GM19043 (cell line): ENCODE measurements around the gene GJD3.
"Not testable (repeated sequence)": the region's sequence is repeated elsewhere in the genome, so short reads cannot be mapped to it uniquely, and the experiment has no call there.

Experiments used
- ATAC-seq: cut with Tn5 transposase; IDR thresholded peaks from one replicate; pipeline ENCODE4 v1.9.1; 2021; ENCODE audit warnings: low read depth; ENCODE audit not compliant: unreplicated experiment

GJD3 gene, protein sequence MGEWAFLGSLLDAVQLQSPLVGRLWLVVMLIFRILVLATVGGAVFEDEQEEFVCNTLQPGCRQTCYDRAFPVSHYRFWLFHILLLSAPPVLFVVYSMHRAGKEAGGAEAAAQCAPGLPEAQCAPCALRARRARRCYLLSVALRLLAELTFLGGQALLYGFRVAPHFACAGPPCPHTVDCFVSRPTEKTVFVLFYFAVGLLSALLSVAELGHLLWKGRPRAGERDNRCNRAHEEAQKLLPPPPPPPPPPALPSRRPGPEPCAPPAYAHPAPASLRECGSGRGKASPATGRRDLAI

DNA sequence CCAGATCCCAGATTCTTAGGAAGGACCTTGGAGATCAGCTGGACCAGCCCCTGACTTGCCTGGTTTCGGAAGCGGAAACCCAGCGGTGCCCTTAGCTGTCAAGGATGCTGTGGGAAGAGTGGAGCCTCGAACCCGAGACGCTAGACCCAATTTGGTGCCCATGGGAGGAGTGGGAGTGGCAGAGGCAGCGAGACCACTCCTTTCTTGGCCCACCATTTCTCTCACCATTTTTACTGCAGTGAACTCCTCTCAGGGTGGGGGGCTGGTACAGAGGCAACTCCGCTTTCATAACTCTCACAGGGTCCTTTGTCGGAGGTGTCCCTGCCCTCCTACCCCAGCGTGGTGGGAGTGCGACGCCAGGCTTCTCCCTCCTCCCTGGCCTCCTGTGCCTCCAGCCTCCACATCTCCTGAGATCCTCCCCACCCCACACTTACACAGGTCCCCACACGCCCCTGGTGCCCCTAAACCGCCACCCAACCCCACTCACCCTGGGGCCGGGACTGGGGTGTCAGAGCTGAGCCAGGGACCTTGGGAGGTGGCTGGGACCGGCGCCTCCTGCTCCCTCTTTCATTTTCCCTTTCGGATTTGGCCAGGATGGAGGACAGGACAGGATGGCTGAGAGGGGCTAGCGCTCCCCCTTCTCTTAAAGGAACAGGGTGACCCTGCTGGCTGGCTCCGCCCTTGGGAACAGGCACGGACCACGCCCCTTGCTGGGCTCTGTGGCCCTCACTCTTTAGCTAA, at the start of gene GJD3:
Gene GJD3, minus strand, starts transcription at position 617 of the 741 bp plus-strand sequence. CDS start 922 bp downstream, outside the sequence.
- no peak for ATAC-seq

DNA sequence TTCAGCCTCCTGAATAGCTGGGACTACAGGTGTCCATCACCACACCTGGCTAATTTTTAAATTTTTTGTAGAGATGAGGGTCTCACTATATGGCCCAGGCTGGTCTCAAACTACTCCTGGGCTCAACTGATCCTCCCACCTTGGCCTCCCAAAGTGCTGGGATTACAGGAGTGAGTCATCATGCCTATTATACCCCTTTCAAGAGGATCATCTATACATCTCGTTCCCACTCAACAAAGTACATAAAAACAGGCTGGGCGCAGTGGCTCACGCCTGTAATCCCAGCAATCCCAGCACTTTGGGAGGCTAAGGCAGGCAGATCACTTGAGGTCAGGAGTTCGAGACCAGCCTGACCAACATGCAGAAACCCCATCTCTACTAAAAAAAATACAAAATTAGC, 49.8 kb upstream of the GJD3 start:
- not testable (repeated sequence) for ATAC-seq

DNA sequence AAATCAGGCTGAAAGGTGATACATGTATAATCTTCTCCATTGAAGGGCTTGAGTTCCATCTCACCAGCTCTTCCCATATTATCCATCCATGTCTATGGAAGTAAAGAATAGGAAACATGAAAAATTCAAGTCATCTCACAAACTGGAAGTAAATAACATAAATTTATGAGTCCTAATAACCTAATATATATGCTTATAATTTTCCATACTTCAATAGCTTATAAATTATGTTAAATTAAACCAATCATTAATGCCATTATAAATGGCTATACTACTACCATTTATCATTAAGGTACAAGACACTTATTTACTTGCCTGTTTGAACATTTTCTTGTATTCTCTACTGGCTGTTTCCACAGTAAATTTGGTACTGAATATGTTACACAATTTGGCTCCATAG, 48.3 kb upstream of the GJD3 start:
- no peak for ATAC-seq

DNA sequence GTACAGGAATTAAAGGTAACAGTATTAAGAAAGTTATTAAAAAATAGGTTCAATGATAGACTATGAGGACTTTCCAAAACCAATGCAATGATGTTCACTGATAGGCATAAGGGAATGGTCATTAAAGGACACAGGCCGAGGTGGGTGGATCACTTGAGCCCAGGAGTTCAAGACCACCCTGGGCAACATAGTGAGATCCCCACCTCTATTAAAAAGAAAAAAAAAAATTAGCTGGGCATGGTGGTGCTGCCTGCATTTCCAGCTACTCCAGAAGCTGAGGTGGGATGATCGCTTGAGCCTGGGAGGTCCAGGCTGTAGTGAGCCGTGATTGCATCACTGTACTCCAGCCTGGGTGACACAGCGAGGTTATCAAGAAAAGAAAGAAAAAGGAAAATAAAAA, 47.3 kb upstream of the GJD3 start:
- no peak for ATAC-seq

DNA sequence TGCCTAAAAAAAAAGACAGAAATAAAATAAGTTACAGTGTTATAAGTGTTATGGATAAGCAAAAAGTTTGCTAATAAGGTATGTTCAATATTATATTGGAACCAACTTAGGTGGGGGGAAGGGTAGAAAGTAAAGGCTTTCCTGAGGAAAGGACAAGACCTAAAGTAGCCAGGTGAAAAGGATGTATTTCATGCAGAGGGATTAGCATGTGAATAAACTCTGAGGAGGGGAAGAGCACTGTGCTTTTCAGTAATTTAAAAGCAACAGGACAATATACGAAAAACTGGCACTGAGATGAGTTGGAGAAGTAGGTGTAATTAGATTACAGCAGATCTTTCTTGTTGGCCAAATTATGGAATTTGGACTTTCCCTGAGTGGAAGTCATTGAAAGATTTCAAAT, 45.5 kb upstream of the GJD3 start:
- ATAC-seq = no peak

DNA sequence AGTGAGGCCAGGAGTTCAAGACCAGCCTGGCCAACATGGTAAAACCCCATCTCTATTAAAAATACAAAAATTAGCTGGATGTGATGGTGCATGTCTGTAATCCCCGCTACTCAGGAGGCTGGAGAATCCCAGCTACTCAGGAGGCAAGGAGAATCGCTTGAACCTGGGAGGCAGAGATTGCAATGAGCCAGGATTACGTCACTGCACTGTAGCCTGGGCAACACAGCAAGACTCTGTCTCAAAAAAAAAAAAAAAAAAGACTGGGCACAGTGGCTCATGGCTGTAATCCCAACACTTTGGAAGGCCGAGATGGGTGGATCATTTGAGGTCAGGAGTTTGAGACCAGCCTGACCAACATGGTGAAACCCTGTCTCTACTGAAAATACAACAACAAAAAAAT, 45.0 kb upstream of the GJD3 start:
- ATAC-seq = not testable (repeated sequence)

DNA sequence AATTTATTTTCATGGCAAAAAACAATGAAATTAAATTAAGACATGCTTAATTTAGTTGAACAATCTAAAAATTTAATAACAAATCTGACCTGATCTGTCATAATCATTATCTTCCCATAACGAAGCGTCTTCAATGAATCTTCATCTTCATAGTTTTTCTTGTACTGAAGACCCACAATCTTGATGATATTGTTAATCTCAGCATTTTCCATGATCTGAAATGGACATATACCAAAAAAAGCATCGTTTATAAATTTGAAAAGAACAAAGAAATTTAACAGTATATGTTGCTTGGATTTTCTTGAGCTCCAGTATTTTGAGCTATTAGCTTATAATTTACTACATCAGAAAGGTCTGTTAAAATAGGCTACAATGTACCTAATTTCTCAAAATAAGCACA, 42.9 kb upstream of the GJD3 start:
- ATAC-seq = no peak

DNA sequence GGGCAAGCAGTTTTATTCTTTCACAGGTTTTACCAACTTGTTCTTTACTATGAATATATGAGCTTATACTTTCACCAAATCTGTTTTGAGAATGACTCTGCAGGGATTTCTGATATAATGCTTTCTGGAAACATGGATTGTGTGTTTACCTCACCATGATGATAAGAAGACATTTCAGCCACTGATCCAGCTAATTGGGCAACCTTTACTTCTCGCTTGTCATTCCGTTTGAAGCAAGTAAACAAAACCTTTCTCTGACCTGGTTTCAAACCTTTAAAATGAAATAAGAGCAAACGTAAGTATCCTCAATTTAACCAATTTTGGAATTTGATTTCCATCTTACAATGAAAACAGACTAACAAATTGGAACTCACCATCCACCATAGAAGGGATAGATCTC, 39.5 kb upstream of the GJD3 start:
- ATAC-seq = no peak

DNA sequence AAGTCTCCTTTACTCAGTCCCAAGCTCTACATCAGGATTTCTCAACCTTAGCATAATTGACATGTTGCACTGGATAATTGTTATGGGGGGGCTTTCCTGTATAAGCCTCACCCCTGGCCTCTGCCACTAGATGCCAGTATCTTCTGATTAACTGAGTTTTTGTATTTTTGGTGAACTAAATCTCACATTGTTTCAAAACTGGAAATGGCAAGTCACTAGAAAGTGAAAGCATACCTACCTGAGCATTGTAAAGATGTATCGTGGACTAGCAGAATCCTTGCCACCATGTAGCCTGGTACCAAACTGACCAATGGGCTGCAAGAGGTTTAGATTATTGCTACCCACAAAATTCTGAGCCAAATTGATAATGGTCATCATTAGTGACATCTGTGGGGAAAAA, 38.1 kb upstream of the GJD3 start:
- ATAC-seq = no peak

DNA sequence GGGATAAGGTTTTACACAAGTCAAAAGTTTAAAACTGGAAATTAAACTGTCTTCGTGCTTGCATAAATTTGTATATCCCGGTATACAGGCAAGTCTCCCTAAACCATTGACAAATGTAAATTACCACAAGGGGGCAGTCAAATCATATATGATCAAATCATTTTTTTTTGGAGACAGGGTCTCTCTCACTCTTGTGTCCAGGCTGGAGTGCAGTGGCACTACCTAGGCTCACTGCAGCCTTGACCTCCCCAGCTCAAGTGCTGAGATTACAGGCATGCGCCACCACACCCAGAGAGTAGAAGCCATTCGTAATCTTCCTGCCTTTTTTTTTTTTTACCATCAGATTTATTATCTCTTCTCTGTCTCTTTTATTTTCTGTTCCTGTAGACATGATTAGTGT, 34.6 kb upstream of the GJD3 start:
- no peak for ATAC-seq

DNA sequence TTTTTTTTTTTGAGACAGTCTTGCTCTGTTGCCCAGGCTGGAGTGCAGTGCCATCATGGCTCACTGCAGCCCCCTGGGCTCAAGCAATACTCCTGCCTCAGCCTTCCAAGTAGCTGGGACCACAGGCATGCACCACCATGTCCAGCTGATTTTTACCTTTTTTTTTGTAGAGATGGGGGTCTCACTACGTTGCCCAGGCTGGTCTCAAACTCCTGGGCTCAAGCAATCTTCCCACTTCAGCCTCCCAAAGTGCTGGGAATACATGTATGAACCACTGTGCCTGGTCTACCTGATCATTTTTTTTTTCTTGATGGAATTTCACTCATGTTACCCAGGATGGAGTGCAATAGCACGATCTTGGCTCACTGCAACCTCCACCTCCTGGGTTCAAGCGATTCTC, 22.0 kb upstream of the GJD3 start:
- not testable (repeated sequence) for ATAC-seq

DNA sequence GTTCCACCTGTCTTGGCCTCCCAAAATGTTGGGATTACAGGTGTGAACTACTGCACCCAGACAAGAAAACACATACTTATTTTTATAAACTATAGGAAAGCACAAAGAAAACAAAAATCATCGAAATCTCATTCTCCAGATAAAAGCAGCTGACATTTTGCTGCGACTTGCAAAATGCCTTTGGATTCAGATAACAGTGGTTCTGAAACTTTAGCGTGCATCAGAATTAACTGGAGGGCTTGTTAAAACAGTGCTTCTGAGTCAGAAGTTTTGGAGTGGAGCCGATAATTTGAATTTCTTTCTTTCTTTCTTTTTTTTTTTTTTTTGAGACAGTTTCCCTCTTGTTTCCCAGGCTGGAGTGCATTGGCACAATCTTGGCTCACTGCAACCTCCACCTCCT, 17.7 kb upstream of the GJD3 start:
- ATAC-seq = no peak

DNA sequence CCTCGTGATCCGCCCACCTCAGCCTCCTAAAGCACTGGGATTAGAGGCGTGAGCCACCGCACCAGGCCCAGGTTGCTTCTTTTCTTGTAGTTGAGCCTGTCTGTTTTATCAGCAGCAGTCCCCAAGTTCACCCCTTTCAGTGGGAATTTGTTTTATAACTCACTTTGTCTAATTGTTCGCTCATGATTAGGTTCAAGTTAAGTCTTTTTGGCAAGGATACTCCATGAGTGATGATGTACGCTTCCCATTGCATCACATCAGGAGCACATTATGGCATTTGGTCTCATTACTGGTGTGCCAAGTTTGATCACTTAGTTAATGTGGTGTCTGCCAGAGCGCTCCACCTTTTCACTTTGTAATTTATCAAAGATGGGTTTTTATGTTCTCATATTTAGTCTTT, 14.4 kb upstream of the GJD3 start:
- ATAC-seq = no peak

DNA sequence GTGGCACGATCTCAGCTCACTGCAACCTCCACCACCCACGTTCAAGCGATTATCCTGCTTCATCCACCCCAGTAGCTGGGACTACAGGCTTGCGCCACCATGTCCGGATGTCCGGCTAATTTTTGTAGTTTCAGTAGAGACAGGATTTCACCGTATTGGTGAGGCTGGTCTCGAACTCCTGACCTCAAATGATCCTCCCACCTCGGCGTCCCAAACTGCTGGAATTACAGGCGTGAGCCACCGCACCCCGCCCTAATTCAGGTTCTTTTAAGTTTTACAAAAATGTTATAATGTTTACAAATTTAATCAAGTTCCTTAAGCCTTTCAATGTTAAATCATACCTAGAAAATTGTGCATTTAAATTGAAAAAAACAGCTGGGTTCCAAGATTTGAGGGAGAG, 13.3 kb upstream of the GJD3 start:
- no peak for ATAC-seq

DNA sequence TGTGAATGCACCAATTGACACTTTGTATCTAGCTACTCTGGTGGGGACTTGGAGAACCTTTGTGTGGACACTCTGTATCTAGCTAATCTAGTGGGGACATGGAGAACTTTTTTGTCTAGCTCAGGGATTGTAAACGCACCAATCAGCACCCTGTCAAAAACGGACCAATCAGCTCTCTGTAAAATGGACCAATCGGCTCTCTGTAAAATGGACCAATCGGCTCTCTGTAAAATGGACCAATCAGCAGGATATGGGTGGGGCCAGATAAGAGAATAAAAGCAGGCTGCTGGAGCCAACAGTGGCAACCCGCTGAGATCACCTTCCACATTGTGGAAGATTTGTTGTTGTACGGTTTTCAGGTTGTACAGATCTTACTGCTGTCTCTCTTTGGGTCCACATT, 12.0 kb upstream of the GJD3 start:
- not testable (repeated sequence) for ATAC-seq

DNA sequence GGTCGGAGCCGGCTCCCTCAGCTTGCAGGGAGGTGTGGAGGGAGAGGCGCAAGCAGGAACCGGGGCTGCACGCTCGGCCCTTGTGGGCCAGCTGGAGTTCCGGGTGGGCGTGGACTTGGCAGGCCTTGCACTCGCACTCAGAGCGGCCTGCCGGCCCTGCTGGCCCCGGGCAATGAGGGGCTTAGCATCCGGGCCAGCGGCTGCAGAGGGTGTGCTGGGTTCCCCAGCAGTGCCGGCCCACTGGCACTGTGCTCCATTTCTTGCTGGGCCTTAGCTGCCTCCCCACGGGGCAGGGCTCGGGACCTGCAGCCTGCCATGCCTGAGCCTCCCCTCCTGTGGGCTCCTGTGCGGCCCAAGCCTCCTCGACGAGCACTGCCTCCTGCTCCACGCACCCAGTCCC, 11.2 kb upstream of the GJD3 start:
- not testable (repeated sequence) for ATAC-seq

DNA sequence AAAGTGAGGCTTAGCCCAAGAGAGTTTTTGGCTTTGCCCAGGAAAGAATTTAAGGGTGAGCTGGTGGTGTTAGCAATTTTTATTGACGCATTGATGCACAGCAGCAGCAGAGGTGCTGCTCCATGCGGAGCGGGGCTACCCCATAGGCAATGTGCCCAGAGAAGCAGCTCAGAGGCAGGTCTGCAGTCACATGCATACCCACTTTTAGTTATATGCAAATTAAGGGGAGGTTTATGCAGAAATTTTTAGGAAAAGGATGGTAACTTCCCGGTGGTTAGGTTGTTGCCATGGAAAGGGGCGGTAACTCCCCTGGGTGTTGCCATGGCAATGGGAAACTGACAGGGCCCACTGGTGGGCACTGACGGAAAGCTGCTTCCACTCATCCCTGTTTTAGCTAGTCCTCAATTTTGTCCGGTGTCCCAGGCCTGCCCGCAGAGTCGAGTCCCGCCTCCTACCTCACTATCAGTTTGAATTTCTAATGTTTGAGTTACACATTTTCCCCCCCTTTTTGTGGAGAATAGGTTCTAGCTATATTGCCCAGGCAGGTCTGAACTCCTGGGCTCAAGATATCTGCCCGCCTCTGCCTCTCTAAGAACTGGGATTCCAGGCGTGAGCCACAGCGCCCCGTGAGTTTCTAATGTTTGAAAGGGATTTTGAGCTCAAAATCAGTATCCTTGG, 10.4 kb upstream of the GJD3 start:
- ATAC-seq = no peak

DNA sequence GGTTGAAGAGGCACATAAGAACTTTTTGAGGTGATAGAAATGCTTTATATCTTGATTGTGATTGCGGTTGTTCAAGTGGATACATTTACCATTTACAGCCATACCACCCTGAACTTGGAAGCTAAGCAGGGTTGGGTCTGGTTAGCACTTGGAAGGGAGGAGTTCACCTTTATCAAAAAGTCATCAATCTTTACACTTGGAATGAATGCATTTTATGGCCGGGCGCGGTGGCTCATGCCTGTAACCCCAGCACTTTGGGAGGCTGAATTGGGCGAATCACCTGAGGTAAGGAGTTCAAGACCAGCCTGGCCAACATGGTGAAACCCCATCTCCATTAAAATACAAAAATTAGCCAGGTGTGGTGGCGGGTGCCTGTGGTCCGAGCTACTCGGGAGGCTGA, 9.5 kb upstream of the GJD3 start:
- no peak for ATAC-seq

DNA sequence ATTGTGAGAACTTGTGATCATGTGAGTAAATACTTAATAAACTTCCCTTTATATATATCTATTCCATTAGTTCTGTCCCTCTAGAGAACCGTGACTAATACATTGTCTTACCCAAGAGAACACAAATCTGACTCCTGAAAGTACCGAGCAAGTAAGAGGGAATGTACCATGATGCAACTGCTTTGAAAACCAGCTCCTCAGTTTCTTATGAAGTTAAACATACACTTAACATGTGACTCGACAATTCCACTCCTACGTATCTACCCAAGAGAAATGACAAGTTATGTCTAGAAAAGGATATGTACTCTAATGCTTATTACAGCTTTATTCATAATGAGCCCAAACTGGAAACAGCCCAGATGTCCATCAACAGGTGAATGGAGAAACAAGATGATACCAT, 8.8 kb upstream of the GJD3 start:
- ATAC-seq = no peak

DNA sequence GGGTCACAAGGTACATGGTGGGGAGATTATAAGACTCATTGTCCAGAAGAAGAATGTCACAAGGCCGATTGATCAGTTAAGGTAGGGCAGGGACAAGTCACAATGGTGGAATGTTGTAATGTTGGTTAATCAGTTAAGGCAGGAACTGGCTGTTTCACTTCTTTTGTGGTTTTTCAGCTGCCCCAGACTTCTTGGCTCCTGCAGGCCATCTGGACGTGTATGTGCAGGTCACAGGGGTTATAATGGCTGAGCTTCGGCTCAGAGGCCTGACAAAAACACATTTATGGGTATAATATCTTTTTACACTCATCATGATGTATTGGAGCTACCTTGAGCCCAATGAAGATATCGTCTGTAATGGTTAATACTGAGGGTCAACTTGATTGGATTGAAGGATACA, 8.1 kb upstream of the GJD3 start:
- ATAC-seq = not testable (repeated sequence)

DNA sequence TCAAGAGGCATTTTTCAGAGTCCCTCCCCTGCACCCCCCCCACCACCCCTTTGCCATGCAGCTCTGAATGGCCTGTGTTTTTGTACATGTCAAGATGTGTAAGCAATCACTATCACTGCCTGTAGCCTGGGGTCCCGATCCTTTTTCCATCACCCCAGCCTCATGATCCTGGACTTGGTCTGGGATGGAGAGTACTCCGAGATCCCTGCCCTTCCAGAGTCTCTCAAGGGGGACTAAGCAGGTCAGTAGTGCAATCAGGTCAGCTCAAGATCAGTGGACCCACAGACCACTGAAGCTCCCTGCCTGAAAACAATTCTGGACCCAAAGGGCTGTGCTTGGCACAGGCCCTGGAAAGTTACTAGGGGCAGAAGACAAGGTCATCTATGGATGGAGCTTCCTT, 7.5 kb upstream of the GJD3 start:
- ATAC-seq = no peak
